ENCODE data around the gene KRTAP12-4.
"Not testable (repeated sequence)": the region's sequence is repeated elsewhere in the genome, so short reads cannot be mapped to it uniquely, and the experiment has no call there.

DNA sequence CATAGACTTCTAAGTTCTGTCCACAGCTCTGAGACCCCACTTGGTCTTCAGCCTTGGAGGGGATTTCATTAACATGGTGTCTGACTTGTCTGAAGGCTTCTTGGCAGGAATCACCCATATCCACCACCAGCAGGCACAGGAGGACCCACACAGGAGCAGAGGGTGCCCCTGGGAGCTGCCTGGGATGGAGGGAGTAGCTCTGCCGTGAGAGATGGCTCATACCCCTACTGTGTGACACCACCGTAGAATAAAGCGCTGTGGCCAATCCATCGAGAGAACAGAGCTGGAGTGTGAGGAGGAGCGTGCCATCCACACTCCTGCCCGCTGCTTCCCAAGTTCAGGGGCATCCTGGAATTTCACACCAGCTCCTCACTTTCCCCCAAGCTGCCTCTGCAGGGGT lies 30.6 kb upstream of the KRTAP12-4 start:
- not testable (repeated sequence) for TF ChIP-seq POLR2A (IDR thresholded peaks at IDR 0.05)
- TF ChIP-seq, protein P1, sequence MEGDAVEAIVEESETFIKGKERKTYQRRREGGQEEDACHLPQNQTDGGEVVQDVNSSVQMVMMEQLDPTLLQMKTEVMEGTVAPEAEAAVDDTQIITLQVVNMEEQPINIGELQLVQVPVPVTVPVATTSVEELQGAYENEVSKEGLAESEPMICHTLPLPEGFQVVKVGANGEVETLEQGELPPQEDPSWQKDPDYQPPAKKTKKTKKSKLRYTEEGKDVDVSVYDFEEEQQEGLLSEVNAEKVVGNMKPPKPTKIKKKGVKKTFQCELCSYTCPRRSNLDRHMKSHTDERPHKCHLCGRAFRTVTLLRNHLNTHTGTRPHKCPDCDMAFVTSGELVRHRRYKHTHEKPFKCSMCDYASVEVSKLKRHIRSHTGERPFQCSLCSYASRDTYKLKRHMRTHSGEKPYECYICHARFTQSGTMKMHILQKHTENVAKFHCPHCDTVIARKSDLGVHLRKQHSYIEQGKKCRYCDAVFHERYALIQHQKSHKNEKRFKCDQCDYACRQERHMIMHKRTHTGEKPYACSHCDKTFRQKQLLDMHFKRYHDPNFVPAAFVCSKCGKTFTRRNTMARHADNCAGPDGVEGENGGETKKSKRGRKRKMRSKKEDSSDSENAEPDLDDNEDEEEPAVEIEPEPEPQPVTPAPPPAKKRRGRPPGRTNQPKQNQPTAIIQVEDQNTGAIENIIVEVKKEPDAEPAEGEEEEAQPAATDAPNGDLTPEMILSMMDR (IDR thresholded peaks at IDR 0.05): not testable (repeated sequence)
